ENCODE data around the gene CYP4A22. TPM values are rescaled to one million over a fixed set of nuclear protein-coding genes. Genes with fewer than 3 reads are reported as not detected.

The CYP4A22 gene
- polyA plus RNA-seq, 3 donors: not detected

GRCh38 chr1:47174656-47175020 is 37.4 kb downstream of the CYP4A22 start:
- Mint-ChIP-seq H3K4me3 (no peak overlapping the region), H3K27ac (no peak overlapping the region), H3K27me3 (ENCODE audit: low read depth in 3 of 3) (peaks cover 4 to 9% (median 7%) of the 10 kb centered on the region in 3 donors), H3K9me3 (peaks cover 0 to 5% (median 1%) of the 10 kb centered on the region in 7 donors), H3K36me3 (no peaks in the 10 kb centered on the region), H3K4me1 (peaks cover 11% of the 10 kb centered on the region)
- no peak overlapping the region for H3K27ac ChIP-seq (ENCODE audit: low read depth in 1 of 2, low read length in 2 of 2)
- H3K79me2 ChIP-seq (ENCODE audit: insufficient read depth, low read length): no peaks in the 10 kb centered on the region
- H3K4me3 ChIP-seq (replicated peaks in 1 of 3; ENCODE audit: low read depth in 2 of 3, low read length in 3 of 3): no peak overlapping the region
- no peak overlapping the region for H3K4me2 ChIP-seq (replicated peaks; ENCODE audit: extremely low read depth, low read length, poor library complexity, severe bottlenecking)
- H3K4me1 ChIP-seq (ENCODE audit: control insufficient read depth in 1 of 2, insufficient read depth in 2 of 2, low read length in 2 of 2): peaks cover 6 to 9% of the 10 kb centered on the region in 2 donors
- H3K9ac ChIP-seq (ENCODE audit: insufficient read depth, low read length, poor library complexity, severe bottlenecking): no peak overlapping the region
- peaks cover 0 to under 1% of the 10 kb centered on the region in 2 donors for H3K27me3 ChIP-seq (ENCODE audit: control insufficient read depth in 2 of 2, insufficient read depth in 2 of 2, low read length in 2 of 2)
- H3K9me3 ChIP-seq (replicated peaks in 1 of 2; ENCODE audit: control insufficient read depth in 1 of 2, insufficient read depth in 1 of 2, low read length in 2 of 2): no peaks in the 10 kb centered on the region
- TF ChIP-seq, protein P1, sequence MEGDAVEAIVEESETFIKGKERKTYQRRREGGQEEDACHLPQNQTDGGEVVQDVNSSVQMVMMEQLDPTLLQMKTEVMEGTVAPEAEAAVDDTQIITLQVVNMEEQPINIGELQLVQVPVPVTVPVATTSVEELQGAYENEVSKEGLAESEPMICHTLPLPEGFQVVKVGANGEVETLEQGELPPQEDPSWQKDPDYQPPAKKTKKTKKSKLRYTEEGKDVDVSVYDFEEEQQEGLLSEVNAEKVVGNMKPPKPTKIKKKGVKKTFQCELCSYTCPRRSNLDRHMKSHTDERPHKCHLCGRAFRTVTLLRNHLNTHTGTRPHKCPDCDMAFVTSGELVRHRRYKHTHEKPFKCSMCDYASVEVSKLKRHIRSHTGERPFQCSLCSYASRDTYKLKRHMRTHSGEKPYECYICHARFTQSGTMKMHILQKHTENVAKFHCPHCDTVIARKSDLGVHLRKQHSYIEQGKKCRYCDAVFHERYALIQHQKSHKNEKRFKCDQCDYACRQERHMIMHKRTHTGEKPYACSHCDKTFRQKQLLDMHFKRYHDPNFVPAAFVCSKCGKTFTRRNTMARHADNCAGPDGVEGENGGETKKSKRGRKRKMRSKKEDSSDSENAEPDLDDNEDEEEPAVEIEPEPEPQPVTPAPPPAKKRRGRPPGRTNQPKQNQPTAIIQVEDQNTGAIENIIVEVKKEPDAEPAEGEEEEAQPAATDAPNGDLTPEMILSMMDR (IDR thresholded peaks at IDR 0.05): no peak
- H4K20me1 ChIP-seq (ENCODE audit: insufficient read depth, low read length): no peaks in the 10 kb centered on the region
- intact Hi-C loops (cut with micrococcal nuclease): no loop called here
- no peaks in the 10 kb centered on the region for H3K36me3 ChIP-seq (replicated peaks in 1 of 2; ENCODE audit: control insufficient read depth in 1 of 2, insufficient read depth in 2 of 2, low read length in 2 of 2)
- DNase-seq: no peak
- H2AFZ ChIP-seq (ENCODE audit: insufficient read depth, low read depth, low read length, poor library complexity, severe bottlenecking): no peak overlapping the region

GRCh38 chr1:47175227-47175934 is 38.1 kb downstream of the CYP4A22 start:
- Histone ChIP-seq H3K79me2 (ENCODE audit: insufficient read depth, low read length) (no peaks in the 10 kb centered on the region), H3K27ac (ENCODE audit: low read depth in 1 of 2, low read length in 2 of 2) (no peak overlapping the region), H3K9me3 (replicated peaks in 1 of 2; ENCODE audit: control insufficient read depth in 1 of 2, insufficient read depth in 1 of 2, low read length in 2 of 2) (no peaks in the 10 kb centered on the region), H3K9ac (ENCODE audit: insufficient read depth, low read length, poor library complexity, severe bottlenecking) (no peak overlapping the region), H3K4me2 (replicated peaks; ENCODE audit: extremely low read depth, low read length, poor library complexity, severe bottlenecking) (no peak overlapping the region), H3K36me3 (replicated peaks in 1 of 2; ENCODE audit: control insufficient read depth in 1 of 2, insufficient read depth in 2 of 2, low read length in 2 of 2) (no peaks in the 10 kb centered on the region), H3K4me3 (replicated peaks in 1 of 3; ENCODE audit: low read depth in 2 of 3, low read length in 3 of 3) (no peak overlapping the region), H2AFZ (ENCODE audit: insufficient read depth, low read depth, low read length, poor library complexity, severe bottlenecking) (no peak overlapping the region), H4K20me1 (ENCODE audit: insufficient read depth, low read length) (no peaks in the 10 kb centered on the region), H3K4me1 (ENCODE audit: control insufficient read depth in 1 of 2, insufficient read depth in 2 of 2, low read length in 2 of 2) (peaks cover 7 to 12% of the 10 kb centered on the region in 2 donors), H3K27me3 (ENCODE audit: control insufficient read depth in 2 of 2, insufficient read depth in 2 of 2, low read length in 2 of 2) (peaks cover 0 to 8% of the 10 kb centered on the region in 2 donors)
- no peak overlapping the region for H3K27ac Mint-ChIP-seq
- peaks cover 14% of the 10 kb centered on the region for H3K4me1 Mint-ChIP-seq
- H3K27me3 Mint-ChIP-seq (ENCODE audit: low read depth in 3 of 3): peaks cover 9 to 13% (median 12%) of the 10 kb centered on the region in 3 donors
- TF ChIP-seq, protein P1 (IDR thresholded peaks at IDR 0.05): peak; percentile 96
- intact Hi-C loops (cut with micrococcal nuclease): no loop called here
- H3K36me3 Mint-ChIP-seq: no peaks in the 10 kb centered on the region
- H3K4me3 Mint-ChIP-seq: no peak overlapping the region
- H3K9me3 Mint-ChIP-seq: peaks cover 0 to 5% (median 1%) of the 10 kb centered on the region in 7 donors
- WGBS (ENCODE audit: insufficient coverage): 18% methylated on average over 7 of the region's 11 CpGs
- DNase-seq: peak; percentile 14 to 52 (median 45)

Measured in CD14-positive monocyte (primary cell).